Loucy (cell line): Measurements from ENCODE around the gene MACF1.

ENCODE experiments used
- H2AFZ ChIP-seq: fragments of 200-600 bp; sonication (generic); 2 replicates; pipeline ENCODE4 v1.6.0; 2016; ENCODE audit warnings: antibody characterized with exemption, mild to moderate bottlenecking, low read length, moderate library complexity
- H3F3A ChIP-seq: fragments of 200-600 bp; 2 replicates; pipeline ENCODE4 v1.6.0; 2016; ENCODE audit warnings: antibody characterized with exemption, low read depth, mild to moderate bottlenecking
- H3K27me3 ChIP-seq: fragments of 200-600 bp; sonication (generic); 2 replicates; pipeline ENCODE4 v1.6.1; 2014; ENCODE audit warnings: low read length, mild to moderate bottlenecking; ENCODE audit not compliant: insufficient read depth, poor library complexity, severe bottlenecking
- H3K36me3 ChIP-seq: fragments of 200-600 bp; sonication (generic); 2 replicates; pipeline ENCODE4 v1.6.1; 2016; ENCODE audit warnings: low read length; ENCODE audit not compliant: insufficient read depth
- H3K4me1 ChIP-seq: fragments of 200-600 bp; sonication (generic); 2 replicates; pipeline ENCODE4 v1.5.1; 2014; ENCODE audit warnings: low read length, mild to moderate bottlenecking; ENCODE audit not compliant: insufficient read depth, poor library complexity, severe bottlenecking
- H3K4me2 ChIP-seq: fragments of 200-600 bp; sonication (generic); 2 replicates; pipeline ENCODE4 v1.6.0; 2014; ENCODE audit warnings: antibody characterized with exemption, low read length, low read depth, mild to moderate bottlenecking; ENCODE audit not compliant: poor library complexity, severe bottlenecking
- H3K4me3 ChIP-seq: fragments of 200-600 bp; sonication (generic); 2 replicates; pipeline ENCODE4 v1.5.1; 2014; ENCODE audit warnings: low read length, mild to moderate bottlenecking, mixed read lengths; ENCODE audit not compliant: poor library complexity, severe bottlenecking
- H3K79me2 ChIP-seq: fragments of 200-600 bp; sonication (generic); 2 replicates; pipeline ENCODE4 v1.6.1; 2014; ENCODE audit warnings: low read length; ENCODE audit not compliant: insufficient read depth
- H3K9ac ChIP-seq: fragments of 200-600 bp; sonication (generic); 2 replicates; pipeline ENCODE4 v1.6.0; 2014; ENCODE audit warnings: mild to moderate bottlenecking, low read depth, low read length, moderate library complexity; ENCODE audit not compliant: poor library complexity, severe bottlenecking
- H3K9me2 ChIP-seq: fragments of 200-600 bp; sonication (generic); replicated peaks from 2 replicates; pipeline ENCODE4 v1.6.1; 2016; ENCODE audit warnings: low read depth, low read length, mixed read lengths
- H3K9me3 ChIP-seq: fragments of 200-600 bp; sonication (generic); 2 replicates; pipeline ENCODE4 v1.6.1; 2014; ENCODE audit warnings: mild to moderate bottlenecking, antibody characterized with exemption, low read length, low read depth; ENCODE audit not compliant: insufficient read depth
- H4K20me1 ChIP-seq: fragments of 200-600 bp; sonication (generic); 2 replicates; pipeline ENCODE4 v1.6.0; 2014; ENCODE audit warnings: antibody characterized with exemption, low read length, mild to moderate bottlenecking; ENCODE audit not compliant: insufficient read depth, poor library complexity, severe bottlenecking
- CTCF ChIP-seq: fragments of 200-600 bp; sonication (generic); conservative IDR thresholded peaks from 2 replicates; pipeline ENCODE4 v1.5.1; 2014; ENCODE audit warnings: mild to moderate bottlenecking, antibody characterized with exemption, low read length
- EZH2phosphoT487 ChIP-seq: fragments of 200-600 bp; IDR thresholded peaks from 2 replicates; pipeline ENCODE4 v1.6.1; 2018; ENCODE audit warnings: antibody characterized with exemption, mild to moderate bottlenecking, moderate library complexity, borderline replicate concordance

Gene MACF1

GRCh38 chr1:39452540-39452939 is 248.0 kb downstream of the MACF1 start:
- Histone ChIP-seq H3K4me2 (no peak overlapping the region), H3K36me3 (peaks cover 97% of the 10 kb centered on the region), H4K20me1 (no peaks in the 10 kb centered on the region), H3K4me3 (no peak overlapping the region), H3K9me2 (no peaks in the 10 kb centered on the region), H3F3A (no peaks in the 10 kb centered on the region), H2AFZ (no peak overlapping the region), H3K27me3 (no peaks in the 10 kb centered on the region), H3K9ac (no peak overlapping the region), H3K4me1 (no peaks in the 10 kb centered on the region), H3K79me2 (no peaks in the 10 kb centered on the region), H3K9me3 (no peaks in the 10 kb centered on the region)
- TF ChIP-seq EZH2phosphoT487 (no peak), CTCF (no peak)

DNA sequence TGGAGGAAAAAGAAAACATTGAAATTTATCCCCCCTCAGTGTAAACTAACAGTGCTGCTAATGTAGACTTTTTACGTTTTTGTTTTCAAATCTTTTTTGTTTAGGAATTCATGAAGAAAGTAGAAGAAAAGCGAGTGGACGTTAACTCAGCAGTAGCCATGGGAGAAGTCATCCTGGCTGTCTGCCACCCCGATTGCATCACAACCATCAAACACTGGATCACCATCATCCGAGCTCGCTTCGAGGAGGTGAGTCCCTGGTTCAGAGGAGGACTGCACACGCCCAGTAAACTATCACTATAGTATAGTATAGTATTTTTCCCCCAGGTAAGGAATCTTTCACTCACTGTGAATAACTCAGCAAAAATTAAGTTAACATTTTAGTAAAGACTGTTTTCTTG is 249.1 kb downstream of the MACF1 start:
- H3K79me2 ChIP-seq: no peaks in the 10 kb centered on the region
- H3K36me3 ChIP-seq: peaks cover 97% of the 10 kb centered on the region
- no peaks in the 10 kb centered on the region for H3K27me3 ChIP-seq
- H3K9me3 ChIP-seq: no peaks in the 10 kb centered on the region
- H3K4me1 ChIP-seq: no peaks in the 10 kb centered on the region
- no peak overlapping the region for H3K4me3 ChIP-seq
- no peak overlapping the region for H3K4me2 ChIP-seq
- no peak overlapping the region for H3K9ac ChIP-seq
- no peaks in the 10 kb centered on the region for H3F3A ChIP-seq
- no peaks in the 10 kb centered on the region for H3K9me2 ChIP-seq
- TF ChIP-seq CTCF: no peak
- TF ChIP-seq EZH2phosphoT487: no peak
- H4K20me1 ChIP-seq: no peaks in the 10 kb centered on the region
- no peak overlapping the region for H2AFZ ChIP-seq

DNA sequence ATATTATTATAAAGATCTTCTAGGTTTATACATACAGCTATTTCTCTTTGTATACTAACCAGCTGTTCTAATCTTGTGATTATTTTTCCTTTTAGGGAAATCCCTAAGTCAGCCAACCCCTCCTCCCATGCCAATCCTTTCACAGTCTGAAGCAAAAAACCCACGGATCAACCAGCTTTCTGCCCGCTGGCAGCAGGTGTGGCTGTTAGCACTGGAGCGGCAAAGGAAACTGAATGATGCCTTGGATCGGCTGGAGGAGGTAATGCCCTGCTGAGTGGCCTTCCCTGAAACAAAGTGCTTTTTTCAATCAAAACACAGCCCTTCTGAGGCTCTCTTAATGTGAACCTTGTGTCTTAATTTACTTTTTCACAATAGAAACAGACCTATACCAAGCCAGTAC is 254.5 kb downstream of the MACF1 start:
- H3K9ac ChIP-seq: no peak overlapping the region
- H3K4me2 ChIP-seq: no peak overlapping the region
- no peaks in the 10 kb centered on the region for H3K79me2 ChIP-seq
- no peaks in the 10 kb centered on the region for H3K4me1 ChIP-seq
- H3K9me2 ChIP-seq: no peaks in the 10 kb centered on the region
- no peak overlapping the region for H3K4me3 ChIP-seq
- TF ChIP-seq EZH2phosphoT487 (no peak), CTCF (no peak)
- H3K36me3 ChIP-seq: peaks cover 97% of the 10 kb centered on the region
- H4K20me1 ChIP-seq: no peaks in the 10 kb centered on the region
- H3F3A ChIP-seq: no peaks in the 10 kb centered on the region
- H3K9me3 ChIP-seq: no peaks in the 10 kb centered on the region
- no peak overlapping the region for H2AFZ ChIP-seq
- no peaks in the 10 kb centered on the region for H3K27me3 ChIP-seq
